ENCODE measurements around the gene NBAS.
"Not testable (repeated sequence)": the region's sequence is repeated elsewhere in the genome, so short reads cannot be mapped to it uniquely, and the experiment has no call there.

The NBAS gene

GRCh38 chr2:15527074-15527739 lies 33.9 kb downstream of the NBAS start:
- Histone ChIP-seq H3K4me2 (ENCODE audit: low read length) (no peak overlapping the region), H3K4me1 (ENCODE audit: control insufficient read depth, low read depth, low read length) (no peaks in the 10 kb centered on the region), H4K5ac (ENCODE audit: low read length) (no peak overlapping the region), H2BK15ac (replicated peaks; ENCODE audit: low read depth) (no peak overlapping the region), H2AK5ac (ENCODE audit: low read length) (no peak overlapping the region), H3K56ac (ENCODE audit: low read length) (no peak overlapping the region), H3K23ac (ENCODE audit: low read length) (no peak overlapping the region), H3K18ac (ENCODE audit: low read length) (no peak overlapping the region), H3K9ac (ENCODE audit: low read length) (no peak overlapping the region), H3K27ac (ENCODE audit: low read depth, low read length) (no peak overlapping the region), H2BK5ac (ENCODE audit: low read length) (no peak overlapping the region), H3K4me3 (ENCODE audit: low read length) (no peak overlapping the region), H2BK120ac (ENCODE audit: low read depth, low read length) (no peak overlapping the region), H4K8ac (ENCODE audit: low read depth, low read length) (no peak overlapping the region), H3K36me3 (ENCODE audit: control insufficient read depth, insufficient read depth, low read length) (no peaks in the 10 kb centered on the region), H3K4ac (ENCODE audit: low read depth, low read length) (no peak overlapping the region), H3K27me3 (ENCODE audit: insufficient read depth, low read length, poor library complexity) (no peaks in the 10 kb centered on the region), H3K79me1 (ENCODE audit: low read length) (no peaks in the 10 kb centered on the region), H3K79me2 (ENCODE audit: control insufficient read depth, insufficient read depth, low read length) (no peaks in the 10 kb centered on the region)
- no CpG with 5 or more reads among the region's 6 CpGs for WGBS (ENCODE audit: extremely low coverage, insufficient coverage, low lambda C conversion rate)
- peak; percentile 67 for DNase-seq

- Histone ChIP-seq H3K4me3 (ENCODE audit: low read length) (no peak overlapping the region), H3K23ac (ENCODE audit: low read length) (no peak overlapping the region), H3K4ac (ENCODE audit: low read depth, low read length) (no peak overlapping the region), H3K9ac (ENCODE audit: low read length) (no peak overlapping the region), H4K8ac (ENCODE audit: low read depth, low read length) (no peak overlapping the region), H2AK5ac (ENCODE audit: low read length) (no peak overlapping the region), H3K27me3 (ENCODE audit: insufficient read depth, low read length, poor library complexity) (no peaks in the 10 kb centered on the region), H2BK5ac (ENCODE audit: low read length) (no peak overlapping the region), H3K36me3 (ENCODE audit: control insufficient read depth, insufficient read depth, low read length) (no peaks in the 10 kb centered on the region), H4K5ac (ENCODE audit: low read length) (no peak overlapping the region), H2BK15ac (replicated peaks; ENCODE audit: low read depth) (no peak overlapping the region), H3K79me1 (ENCODE audit: low read length) (no peaks in the 10 kb centered on the region), H2BK120ac (ENCODE audit: low read depth, low read length) (no peak overlapping the region), H3K4me1 (ENCODE audit: control insufficient read depth, low read depth, low read length) (no peaks in the 10 kb centered on the region), H3K4me2 (ENCODE audit: low read length) (no peak overlapping the region), H3K18ac (ENCODE audit: low read length) (no peak overlapping the region), H3K56ac (ENCODE audit: low read length) (no peak overlapping the region), H3K27ac (ENCODE audit: low read depth, low read length) (no peak overlapping the region), H3K79me2 (ENCODE audit: control insufficient read depth, insufficient read depth, low read length) (no peaks in the 10 kb centered on the region)
- no peak for DNase-seq
- no CpG with 5 or more reads among the region's 2 CpGs for WGBS (ENCODE audit: extremely low coverage, insufficient coverage, low lambda C conversion rate)
These were observed 39.4 kb downstream of the NBAS start for GRCh38 chr2:15521641-15522181.

GRCh38 chr2:15520346-15520745 lies 40.8 kb downstream of the NBAS start:
- Histone ChIP-seq H2AK5ac (ENCODE audit: low read length) (no peak overlapping the region), H2BK5ac (ENCODE audit: low read length) (no peak overlapping the region), H4K8ac (ENCODE audit: low read depth, low read length) (no peak overlapping the region), H3K79me1 (ENCODE audit: low read length) (no peaks in the 10 kb centered on the region), H3K4me2 (ENCODE audit: low read length) (no peak overlapping the region), H3K4ac (ENCODE audit: low read depth, low read length) (no peak overlapping the region), H3K9ac (ENCODE audit: low read length) (no peak overlapping the region), H2BK120ac (ENCODE audit: low read depth, low read length) (no peak overlapping the region), H2BK15ac (replicated peaks; ENCODE audit: low read depth) (no peak overlapping the region), H3K36me3 (ENCODE audit: control insufficient read depth, insufficient read depth, low read length) (no peaks in the 10 kb centered on the region), H3K4me3 (ENCODE audit: low read length) (no peak overlapping the region), H3K18ac (ENCODE audit: low read length) (no peak overlapping the region), H3K79me2 (ENCODE audit: control insufficient read depth, insufficient read depth, low read length) (no peaks in the 10 kb centered on the region), H3K27me3 (ENCODE audit: insufficient read depth, low read length, poor library complexity) (no peaks in the 10 kb centered on the region), H3K56ac (ENCODE audit: low read length) (no peak overlapping the region), H3K23ac (ENCODE audit: low read length) (no peak overlapping the region), H3K27ac (ENCODE audit: low read depth, low read length) (no peak overlapping the region), H3K4me1 (ENCODE audit: control insufficient read depth, low read depth, low read length) (no peaks in the 10 kb centered on the region), H4K5ac (ENCODE audit: low read length) (no peak overlapping the region)
- WGBS (ENCODE audit: extremely low coverage, insufficient coverage, low lambda C conversion rate), result no CpG with 5 or more reads among the region's 5 CpGs
- DNase-seq, result no peak

- H3K4me2 ChIP-seq (ENCODE audit: low read length); H3K9ac ChIP-seq (ENCODE audit: low read length); H3K23ac ChIP-seq (ENCODE audit: low read length); H3K18ac ChIP-seq (ENCODE audit: low read length); H3K79me1 ChIP-seq (ENCODE audit: low read length); H4K5ac ChIP-seq (ENCODE audit: low read length); H3K4me3 ChIP-seq (ENCODE audit: low read length); DNase-seq; H2BK120ac ChIP-seq (ENCODE audit: low read depth, low read length); H3K27ac ChIP-seq (ENCODE audit: low read depth, low read length); H3K4ac ChIP-seq (ENCODE audit: low read depth, low read length); H3K36me3 ChIP-seq (ENCODE audit: control insufficient read depth, insufficient read depth, low read length); H3K79me2 ChIP-seq (ENCODE audit: control insufficient read depth, insufficient read depth, low read length); H2AK5ac ChIP-seq (ENCODE audit: low read length); H3K4me1 ChIP-seq (ENCODE audit: control insufficient read depth, low read depth, low read length); H4K8ac ChIP-seq (ENCODE audit: low read depth, low read length); H3K56ac ChIP-seq (ENCODE audit: low read length); H2BK15ac ChIP-seq (replicated peaks; ENCODE audit: low read depth); H2BK5ac ChIP-seq (ENCODE audit: low read length); H3K27me3 ChIP-seq (ENCODE audit: insufficient read depth, low read length, poor library complexity): not testable (repeated sequence)
- WGBS (ENCODE audit: extremely low coverage, insufficient coverage, low lambda C conversion rate), result no CpG with 5 or more reads among the region's 3 CpGs
These were observed 42.4 kb downstream of the NBAS start for GRCh38 chr2:15518759-15519158.

- Histone ChIP-seq H3K56ac (ENCODE audit: low read length) (no peak overlapping the region), H3K79me2 (ENCODE audit: control insufficient read depth, insufficient read depth, low read length) (no peaks in the 10 kb centered on the region), H3K18ac (ENCODE audit: low read length) (no peak overlapping the region), H4K5ac (ENCODE audit: low read length) (no peak overlapping the region), H2BK5ac (ENCODE audit: low read length) (no peak overlapping the region), H3K4me3 (ENCODE audit: low read length) (no peak overlapping the region), H2BK15ac (replicated peaks; ENCODE audit: low read depth) (no peak overlapping the region), H3K4me1 (ENCODE audit: control insufficient read depth, low read depth, low read length) (no peaks in the 10 kb centered on the region), H2AK5ac (ENCODE audit: low read length) (no peak overlapping the region), H3K23ac (ENCODE audit: low read length) (no peak overlapping the region), H2BK120ac (ENCODE audit: low read depth, low read length) (no peak overlapping the region), H3K4ac (ENCODE audit: low read depth, low read length) (no peak overlapping the region), H3K4me2 (ENCODE audit: low read length) (no peak overlapping the region), H3K9ac (ENCODE audit: low read length) (no peak overlapping the region), H3K79me1 (ENCODE audit: low read length) (no peaks in the 10 kb centered on the region), H3K27me3 (ENCODE audit: insufficient read depth, low read length, poor library complexity) (no peaks in the 10 kb centered on the region), H3K36me3 (ENCODE audit: control insufficient read depth, insufficient read depth, low read length) (no peaks in the 10 kb centered on the region), H3K27ac (ENCODE audit: low read depth, low read length) (no peak overlapping the region), H4K8ac (ENCODE audit: low read depth, low read length) (no peak overlapping the region)
- DNase-seq, result no peak
- no CpG with 5 or more reads among the region's 2 CpGs for WGBS (ENCODE audit: extremely low coverage, insufficient coverage, low lambda C conversion rate)
These were observed 43.3 kb downstream of the NBAS start for GRCh38 chr2:15517793-15518192.

- no peaks in the 10 kb centered on the region for H3K36me3 ChIP-seq (ENCODE audit: control insufficient read depth, insufficient read depth, low read length)
- H2BK120ac ChIP-seq (ENCODE audit: low read depth, low read length), result no peak overlapping the region
- H2AK5ac ChIP-seq (ENCODE audit: low read length), result no peak overlapping the region
- no peak overlapping the region for H2BK15ac ChIP-seq (replicated peaks; ENCODE audit: low read depth)
- no peak overlapping the region for H4K8ac ChIP-seq (ENCODE audit: low read depth, low read length)
- H4K5ac ChIP-seq (ENCODE audit: low read length), result no peak overlapping the region
- H3K79me1 ChIP-seq (ENCODE audit: low read length), result no peaks in the 10 kb centered on the region
- WGBS (ENCODE audit: extremely low coverage, insufficient coverage, low lambda C conversion rate), result no CpG with 5 or more reads among the region's 1 CpG
- no peak overlapping the region for H2BK5ac ChIP-seq (ENCODE audit: low read length)
- H3K79me2 ChIP-seq (ENCODE audit: control insufficient read depth, insufficient read depth, low read length), result no peaks in the 10 kb centered on the region
- no peak overlapping the region for H3K4ac ChIP-seq (ENCODE audit: low read depth, low read length)
- DNase-seq, result no peak
- no peaks in the 10 kb centered on the region for H3K4me1 ChIP-seq (ENCODE audit: control insufficient read depth, low read depth, low read length)
- H3K23ac ChIP-seq (ENCODE audit: low read length), result no peak overlapping the region
- H3K9ac ChIP-seq (ENCODE audit: low read length), result no peak overlapping the region
- no peak overlapping the region for H3K27ac ChIP-seq (ENCODE audit: low read depth, low read length)
- H3K4me2 ChIP-seq (ENCODE audit: low read length), result no peak overlapping the region
- H3K4me3 ChIP-seq (ENCODE audit: low read length), result no peak overlapping the region
- no peaks in the 10 kb centered on the region for H3K27me3 ChIP-seq (ENCODE audit: insufficient read depth, low read length, poor library complexity)
- H3K56ac ChIP-seq (ENCODE audit: low read length), result no peak overlapping the region
- no peak overlapping the region for H3K18ac ChIP-seq (ENCODE audit: low read length)
These were observed 49.4 kb downstream of the NBAS start for GRCh38 chr2:15511686-15512085.

Data from mesendoderm (in vitro differentiated cells).